Lower lobe of right lung (tissue), 2 donors: ENCODE results near the gene NFATC1. TPM values are rescaled to one million over a fixed set of nuclear protein-coding genes. Genes with fewer than 3 reads are reported as not detected.

Experiments
- ATAC-seq, 2 donors: fragments of 200-7000 bp; cut with Tn5 transposase; one replicate each; pipeline ENCODE4 v1.9.1; 2020 to 2022; ENCODE audit warnings: mild to moderate bottlenecking in 2 of 2, moderate library complexity in 2 of 2
- DNase-seq: peaks from one replicate; pipeline ENCODE4 v3.0.0-alpha.2; 2020
- H3K27ac ChIP-seq: fragments of 200-600 bp; one replicate; pipeline ENCODE4 v1.8.0; 2022
- H3K27me3 ChIP-seq: fragments of 200-600 bp; one replicate; pipeline ENCODE4 v1.8.0; 2022; ENCODE audit warnings: low read depth
- H3K36me3 ChIP-seq: fragments of 200-600 bp; one replicate; pipeline ENCODE4 v1.8.0; 2022; ENCODE audit warnings: mild to moderate bottlenecking
- H3K4me1 ChIP-seq: fragments of 200-600 bp; one replicate; pipeline ENCODE4 v1.8.0; 2022
- H3K4me3 ChIP-seq: fragments of 200-600 bp; one replicate; pipeline ENCODE4 v1.8.0; 2022; ENCODE audit warnings: mild to moderate bottlenecking
- H3K9me3 ChIP-seq: fragments of 200-600 bp; one replicate; pipeline ENCODE4 v1.8.0; 2022
- CTCF ChIP-seq: fragments of 200-600 bp; IDR thresholded peaks from one replicate; pipeline ENCODE4 v1.8.0; 2022; ENCODE audit warnings: antibody characterized with exemption, mild to moderate bottlenecking
- intact Hi-C: fragments of 100-400 bp; cut with DNase I; formaldehyde crosslinking; loops from one replicate; pipeline ENCODE4 v1.11.0; 2022
- total RNA-seq: library from RNA; stranded (reverse); fragmentation: NEBNext Ultra II Directional; extraction: Animal tissue kit (Norgen Biotek cat#: 25700); gene quantifications from one replicate; pipeline ENCODE4 v1.2.1, GENCODE V29; 2021
- donor health status: DM: no; HTN: yes; CAD: no; lungs with severe emphysema.

NFATC1 gene
- total RNA-seq, 1 donor from 2014 or later, result 21.4 TPM

- no peak for ATAC-seq
- intact Hi-C loops, result no loop called here
- Histone ChIP-seq H3K4me1 (no peaks in the 10 kb centered on the region), H3K27me3 (no peaks in the 10 kb centered on the region), H3K36me3 (peaks cover 29% of the 10 kb centered on the region), H3K27ac (no peak overlapping the region), H3K4me3 (no peak overlapping the region), H3K9me3 (no peaks in the 10 kb centered on the region)
- DNase-seq, result no peak
- TF ChIP-seq CTCF, result no peak
Observed at GRCh38 chr18:79487801-79488201, 92.1 kb downstream of the NFATC1 start.

GRCh38 chr18:79488311-79489050, 92.8 kb downstream of the NFATC1 start:
- Histone ChIP-seq H3K36me3 (peaks cover 29% of the 10 kb centered on the region), H3K27ac (no peak overlapping the region), H3K4me1 (no peaks in the 10 kb centered on the region), H3K9me3 (no peaks in the 10 kb centered on the region), H3K4me3 (no peak overlapping the region), H3K27me3 (no peaks in the 10 kb centered on the region)
- intact Hi-C loops, result no loop called here
- no peak for TF ChIP-seq CTCF
- no peak for ATAC-seq
- DNase-seq, result peak; percentile 34

GRCh38 chr18:79489051-79489898, 93.5 kb downstream of the NFATC1 start:
- no peak overlapping the region for H3K27ac ChIP-seq
- peaks cover 29% of the 10 kb centered on the region for H3K36me3 ChIP-seq
- no peaks in the 10 kb centered on the region for H3K27me3 ChIP-seq
- no peak for TF ChIP-seq CTCF
- no peaks in the 10 kb centered on the region for H3K9me3 ChIP-seq
- intact Hi-C loops, result no loop called here
- H3K4me3 ChIP-seq, result no peak overlapping the region
- DNase-seq (peak; percentile 39), ATAC-seq (no peak)
- H3K4me1 ChIP-seq, result no peaks in the 10 kb centered on the region

- no peak overlapping the region for H3K27ac ChIP-seq
- intact Hi-C loops, result no loop called here
- TF ChIP-seq CTCF, result no peak
- H3K36me3 ChIP-seq, result peaks cover 29% of the 10 kb centered on the region
- ATAC-seq, result no peak
- H3K27me3 ChIP-seq, result no peaks in the 10 kb centered on the region
- no peak overlapping the region for H3K4me3 ChIP-seq
- peak; percentile 31 for DNase-seq
- H3K4me1 ChIP-seq, result no peaks in the 10 kb centered on the region
- no peaks in the 10 kb centered on the region for H3K9me3 ChIP-seq
Observed at GRCh38 chr18:79489899-79490625, 94.3 kb downstream of the NFATC1 start.

- H3K4me3 ChIP-seq, result no peak overlapping the region
- no peak for TF ChIP-seq CTCF
- no peak for ATAC-seq
- peaks cover 29% of the 10 kb centered on the region for H3K36me3 ChIP-seq
- H3K9me3 ChIP-seq, result no peaks in the 10 kb centered on the region
- H3K27me3 ChIP-seq, result no peaks in the 10 kb centered on the region
- no peaks in the 10 kb centered on the region for H3K4me1 ChIP-seq
- intact Hi-C loops, result no loop called here
- DNase-seq, result peak; percentile 34
- H3K27ac ChIP-seq, result no peak overlapping the region
Observed at GRCh38 chr18:79490626-79491041, 94.9 kb downstream of the NFATC1 start.
